ENCODE data around the gene IDI2. TPM values are rescaled to one million over a fixed set of nuclear protein-coding genes. Genes with fewer than 3 reads are reported as not detected.

Gene IDI2
- total and polyA plus RNA-seq, 12 donors, result 0.07 to 1.2 (median 0.44) TPM; not detected in 4

DNA sequence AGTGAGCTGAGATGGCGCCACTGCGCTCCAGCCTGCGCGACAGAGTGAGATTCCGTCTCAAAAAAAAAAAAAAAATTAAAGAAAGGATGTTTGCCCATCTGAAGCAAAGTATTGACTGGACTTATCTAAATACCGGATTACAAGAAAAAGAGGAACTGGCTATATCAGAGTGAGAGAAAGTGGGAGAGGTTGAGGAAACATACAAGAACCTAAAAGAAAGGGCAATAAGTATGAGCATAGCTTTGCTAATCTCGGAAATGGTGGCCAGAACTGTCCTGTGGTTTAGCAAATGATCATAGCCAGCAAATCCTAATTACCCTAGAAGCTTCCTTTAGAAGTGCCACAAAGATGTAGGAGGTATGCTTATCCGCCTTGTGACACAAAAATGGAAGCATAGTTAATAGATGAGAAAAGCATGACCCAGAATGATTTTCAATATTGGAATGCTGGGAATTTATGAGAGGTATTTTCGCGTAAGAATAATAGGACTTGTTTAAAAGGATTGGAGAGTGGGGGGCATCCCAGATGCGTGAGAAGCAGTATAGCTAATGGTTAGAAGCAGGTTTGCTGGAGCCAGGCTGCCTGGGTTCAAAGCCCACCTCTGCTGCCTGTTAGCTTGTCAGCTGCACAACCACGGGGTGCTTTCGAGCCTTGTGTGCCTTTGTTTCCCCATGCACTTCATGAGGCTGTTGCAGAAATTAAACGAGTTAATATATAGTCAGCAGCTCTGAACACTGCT lies 38.6 kb downstream of the IDI2 start:
- WGBS, 2 donors, result 75 to 76% methylated on average over 14 of the region's 14 CpGs
- intact Hi-C loops (cut with DNase I), result loop anchor here in 8 of 10 donors (5.0 to 10.0 kb wide), 7 partner anchors 50 to 475 kb away; partner anchors contain the start of gene LARP4B (in 5 of the 8)
- TF ChIP-seq, protein P1, sequence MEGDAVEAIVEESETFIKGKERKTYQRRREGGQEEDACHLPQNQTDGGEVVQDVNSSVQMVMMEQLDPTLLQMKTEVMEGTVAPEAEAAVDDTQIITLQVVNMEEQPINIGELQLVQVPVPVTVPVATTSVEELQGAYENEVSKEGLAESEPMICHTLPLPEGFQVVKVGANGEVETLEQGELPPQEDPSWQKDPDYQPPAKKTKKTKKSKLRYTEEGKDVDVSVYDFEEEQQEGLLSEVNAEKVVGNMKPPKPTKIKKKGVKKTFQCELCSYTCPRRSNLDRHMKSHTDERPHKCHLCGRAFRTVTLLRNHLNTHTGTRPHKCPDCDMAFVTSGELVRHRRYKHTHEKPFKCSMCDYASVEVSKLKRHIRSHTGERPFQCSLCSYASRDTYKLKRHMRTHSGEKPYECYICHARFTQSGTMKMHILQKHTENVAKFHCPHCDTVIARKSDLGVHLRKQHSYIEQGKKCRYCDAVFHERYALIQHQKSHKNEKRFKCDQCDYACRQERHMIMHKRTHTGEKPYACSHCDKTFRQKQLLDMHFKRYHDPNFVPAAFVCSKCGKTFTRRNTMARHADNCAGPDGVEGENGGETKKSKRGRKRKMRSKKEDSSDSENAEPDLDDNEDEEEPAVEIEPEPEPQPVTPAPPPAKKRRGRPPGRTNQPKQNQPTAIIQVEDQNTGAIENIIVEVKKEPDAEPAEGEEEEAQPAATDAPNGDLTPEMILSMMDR (IDR thresholded peaks at IDR 0.05), result no peak
- peak overlapping the region in 9 of 10 donors; percentile 86 to 97 (median 94) for H3K27ac ChIP-seq
- no peaks in the 10 kb centered on the region for H3K9me3 ChIP-seq
- H3K27me3 ChIP-seq, result no peaks in the 10 kb centered on the region
- H3K4me3 ChIP-seq, result peak overlapping the region; percentile 56 to 90 (median 80)
- no peak for ATAC-seq
- peaks cover 0 to 12% (median 0%) of the 10 kb centered on the region in 9 donors for H3K36me3 ChIP-seq
- no peak for DNase-seq
- H3K4me1 ChIP-seq, result peaks cover 9 to 39% (median 29%) of the 10 kb centered on the region in 9 donors

DNA sequence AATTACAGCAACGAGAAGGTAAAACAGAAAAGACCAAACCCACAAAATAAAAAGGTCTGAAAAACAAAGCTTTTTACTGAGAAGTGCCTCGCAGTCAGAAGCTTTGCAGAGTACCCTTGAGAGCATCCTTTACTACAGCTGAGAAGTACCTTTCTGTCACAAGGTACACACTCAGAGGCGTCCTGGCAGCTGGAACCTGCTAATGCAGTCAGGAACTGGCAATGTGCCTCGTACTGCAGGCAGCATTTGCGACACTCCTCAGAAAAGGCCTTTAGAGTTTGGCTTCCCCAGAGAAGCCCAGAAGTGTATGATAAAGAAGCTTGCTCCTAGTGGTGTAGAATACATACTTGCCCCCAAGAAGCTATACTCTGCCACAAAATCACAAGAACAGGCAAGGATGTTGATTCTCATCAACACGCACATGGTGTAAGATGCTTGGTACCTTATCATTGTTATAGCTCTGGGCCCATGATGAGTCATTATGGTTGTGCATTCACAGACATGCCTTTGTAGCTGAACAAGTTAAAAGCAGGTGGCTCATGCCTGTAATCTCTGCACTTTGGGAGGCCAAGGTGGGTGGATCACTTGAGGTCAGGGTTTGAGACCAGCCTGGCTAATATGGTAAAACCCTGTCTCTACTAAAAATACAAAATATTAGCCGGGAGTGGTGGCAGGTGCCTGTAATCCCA lies 39.4 kb downstream of the IDI2 start:
- no peak overlapping the region for H3K4me3 ChIP-seq
- H3K27me3 ChIP-seq, result no peaks in the 10 kb centered on the region
- intact Hi-C loops (cut with DNase I), result loop anchor here in 8 of 10 donors (5.0 to 10.0 kb wide), 7 partner anchors 49 to 474 kb away; partner anchors contain the start of gene LARP4B (in 5 of the 8)
- no peaks in the 10 kb centered on the region for H3K9me3 ChIP-seq
- no peak for ATAC-seq
- H3K27ac ChIP-seq, result peak overlapping the region in 1 of 10 donors; percentile 11
- TF ChIP-seq, protein P1 (IDR thresholded peaks at IDR 0.05), result no peak
- DNase-seq, result no peak
- 78 to 79% methylated on average over 7 of the region's 7 CpGs for WGBS, 2 donors
- H3K36me3 ChIP-seq, result peaks cover 0 to 12% (median 0%) of the 10 kb centered on the region in 9 donors
- H3K4me1 ChIP-seq, result peaks cover 9 to 39% (median 29%) of the 10 kb centered on the region in 9 donors

GRCh38 chr10:985361-985760 lies 40.3 kb downstream of the IDI2 start:
- TF ChIP-seq, protein P1 (IDR thresholded peaks at IDR 0.05), result no peak
- Histone ChIP-seq H3K9me3 (peaks cover 0 to 8% (median 5%) of the 10 kb centered on the region in 11 donors), H3K4me1 (peaks cover 9 to 38% (median 24%) of the 10 kb centered on the region in 9 donors), H3K4me3 (no peak overlapping the region), H3K36me3 (peaks cover 0 to 3% (median 0%) of the 10 kb centered on the region in 9 donors), H3K27me3 (no peaks in the 10 kb centered on the region), H3K27ac (no peak overlapping the region)
- no peak for DNase-seq
- WGBS, 2 donors, result 94 to 95% methylated on average over 2 of the region's 2 CpGs
- intact Hi-C loops (cut with DNase I), result loop anchor here in 8 of 10 donors (5.0 to 10.0 kb wide), 7 partner anchors 48 to 473 kb away; partner anchors contain the start of gene LARP4B (in 5 of the 8)
- no peak for ATAC-seq

GRCh38 chr10:983971-984655 lies 41.5 kb downstream of the IDI2 start:
- TF ChIP-seq, protein P1 (IDR thresholded peaks at IDR 0.05), result no peak
- Histone ChIP-seq H3K4me3 (no peak overlapping the region), H3K9me3 (peaks cover 0 to 21% (median 12%) of the 10 kb centered on the region in 11 donors), H3K27ac (no peak overlapping the region), H3K27me3 (no peaks in the 10 kb centered on the region), H3K36me3 (no peaks in the 10 kb centered on the region), H3K4me1 (peaks cover 6 to 26% (median 14%) of the 10 kb centered on the region in 9 donors)
- 80 to 84% methylated on average over 9 of the region's 9 CpGs for WGBS, 2 donors
- intact Hi-C loops (cut with DNase I), result loop anchor here in 5 of 10 donors (10.0 kb wide), 3 partner anchors 49 to 139 kb away; partner anchors contain the start of gene LARP4B (in 1 of the 5)
- ATAC-seq (no peak), DNase-seq (no peak)
